Measurements from ENCODE around the gene ATP8A2. TPM values are rescaled to one million over a fixed set of nuclear protein-coding genes. Genes with fewer than 3 reads are reported as not detected.

The ATP8A2 gene
- total and polyA plus RNA-seq, 2 of the 4 experiments (the other 2 are of a cell fraction), result 0.02 to 0.18 TPM

DNA sequence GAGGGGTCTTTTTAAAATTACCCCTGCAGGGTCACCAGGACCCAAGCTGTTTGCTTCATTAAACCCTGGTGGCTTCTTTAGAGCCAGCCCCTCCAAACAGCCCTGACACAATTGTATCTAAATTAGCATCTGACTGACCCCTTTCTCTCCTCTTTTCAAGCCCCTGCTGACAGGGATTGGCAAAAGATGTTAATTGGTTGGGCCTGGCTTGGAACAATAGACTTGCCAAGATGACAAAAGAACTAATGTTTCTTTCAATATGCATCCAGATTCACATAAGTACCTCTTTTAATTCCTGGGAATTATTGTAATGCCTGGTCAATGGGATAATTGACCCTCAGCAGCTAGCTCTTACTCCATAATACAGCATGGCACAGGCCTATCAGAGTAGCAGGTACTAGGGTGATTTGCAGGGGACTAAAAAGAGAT is 539.2 kb downstream of the ATP8A2 start:
- no TSS peak for BruUV-seq (replicated peaks)
- H2AK5ac ChIP-seq (ENCODE audit: low read depth, low read length), result no peak overlapping the region
- DNase-seq (no peak), ATAC-seq (ENCODE audit: low read depth) (no peak)
- no peak overlapping the region for H2AK9ac ChIP-seq (replicated peaks; ENCODE audit: low read depth, low read length, poor library complexity)
- POLR2A ChIA-PET (ENCODE audit: unreplicated experiment), result no interaction called here
- no peak overlapping the region for H2AFZ ChIP-seq (replicated peaks; ENCODE audit: low read length, poor library complexity)
- H3K4ac ChIP-seq (ENCODE audit: low read depth, low read length), result no peak overlapping the region
- TF ChIP-seq POLR2A (IDR thresholded peaks at IDR 0.05; ENCODE audit: low read depth, low read length) (no peak), MAZ (IDR thresholded peaks at IDR 0.05; ENCODE audit: borderline replicate concordance, low read depth, low read length) (no peak), CTCF (conservative IDR thresholded peaks at IDR 0.05; ENCODE audit: low read depth, low read length) (no peak), NFE2L2 (IDR thresholded peaks at IDR 0.05; ENCODE audit: low read depth, low read length) (no peak), FOS (IDR thresholded peaks at IDR 0.05; ENCODE audit: low read depth, low read length) (no peak), RAD21 (IDR thresholded peaks at IDR 0.05; ENCODE audit: low read length) (no peak), MXI1 (IDR thresholded peaks at IDR 0.05; ENCODE audit: borderline replicate concordance, low read depth, low read length) (no peak), RFX5 (IDR thresholded peaks at IDR 0.05; ENCODE audit: low read depth, low read length) (no peak), ELK1 (IDR thresholded peaks at IDR 0.05; ENCODE audit: borderline replicate concordance, low read depth, low read length) (no peak), BHLHE40 (IDR thresholded peaks at IDR 0.05; ENCODE audit: low read depth, low read length) (no peak), CHD1 (IDR thresholded peaks at IDR 0.05; ENCODE audit: low read depth, low read length) (no peak), SMC3 (IDR thresholded peaks at IDR 0.05; ENCODE audit: low read depth, low read length) (no peak), MAFK (IDR thresholded peaks at IDR 0.05; ENCODE audit: low read depth, low read length) (no peak), USF2 (IDR thresholded peaks at IDR 0.05; ENCODE audit: low read depth, low read length) (no peak), CEBPB (IDR thresholded peaks at IDR 0.05; ENCODE audit: low read depth, low read length) (no peak), RCOR1 (IDR thresholded peaks at IDR 0.05; ENCODE audit: insufficient replicate concordance, low read length) (no peak)
- H3K14ac ChIP-seq (replicated peaks; ENCODE audit: low read depth, low read length), result no peak overlapping the region
- CTCF ChIA-PET, result interaction anchor here (0.6 kb wide), 1 partner anchor 893 kb away, joined by 4 read pairs; no protein-coding TSS in a partner anchor
- dilution Hi-C loops (cut with HindIII; ENCODE audit: low sequenced_read_pairs, unreplicated experiment), result no loop called here
- no peak overlapping the region for H4K91ac ChIP-seq (ENCODE audit: insufficient read depth, low read depth, low read length)
- no peak overlapping the region for H3K23ac ChIP-seq (ENCODE audit: low read depth, low read length)
- H2BK5ac ChIP-seq (ENCODE audit: low read depth, low read length, poor library complexity, severe bottlenecking), result no peak overlapping the region
- intact Hi-C loops (cut with micrococcal nuclease), result no loop called here
- 0 out of 2 replicates have a peak, but pooled peaks cover 2% of the 10 kb centered on the region for H3K9me3 ChIP-seq (ENCODE audit: control insufficient read depth, insufficient read depth, low read length)
- no peak overlapping the region for H2BK15ac ChIP-seq (ENCODE audit: low read depth, low read length)
- no peak overlapping the region for H3K18ac ChIP-seq (ENCODE audit: low read depth, low read length)
- H3K4me2 ChIP-seq (ENCODE audit: low read depth, low read length), result no peak overlapping the region
- H3K4me1 ChIP-seq (ENCODE audit: control insufficient read depth, insufficient read depth, low read length), result no peaks in the 10 kb centered on the region
- H3K4me3 ChIP-seq (ENCODE audit: insufficient read depth, low read depth, low read length), result no peak overlapping the region
- no peak overlapping the region for H3K56ac ChIP-seq (ENCODE audit: extremely low read depth, insufficient read depth, low read length)
- no peaks in the 10 kb centered on the region for H4K20me1 ChIP-seq (ENCODE audit: insufficient read depth, low read length)
- H2BK120ac ChIP-seq (ENCODE audit: low read depth, low read length), result no peak overlapping the region
- in situ Hi-C loops (cut with MboI; ENCODE audit: low sequenced_read_pairs), result no loop called here
- no peaks in the 10 kb centered on the region for H3K9me1 ChIP-seq (ENCODE audit: insufficient read depth, low read length)
- H4K5ac ChIP-seq (ENCODE audit: low read depth, low read length), result no peak overlapping the region
- no peaks in the 10 kb centered on the region for H3K36me3 ChIP-seq (ENCODE audit: control insufficient read depth, insufficient read depth, low read length)
- H3K79me1 ChIP-seq (ENCODE audit: low read depth in 1 of 2, low read length in 2 of 2), result no peaks in the 10 kb centered on the region
- no peaks in the 10 kb centered on the region for H3K27me3 ChIP-seq (ENCODE audit: control insufficient read depth, insufficient read depth, low read length)
- no peak overlapping the region for H3K27ac ChIP-seq (ENCODE audit: insufficient read depth, low read length)
- no peak overlapping the region for H3K9ac ChIP-seq (ENCODE audit: low read depth, low read length)
- H2BK20ac ChIP-seq (ENCODE audit: low read depth, low read length), result no peak overlapping the region
- no peak overlapping the region for H4K8ac ChIP-seq (ENCODE audit: low read depth in 2 of 2, low read length in 2 of 2)
